Right atrium auricular region (tissue), 2 donors: ENCODE data around the gene TMEM44. TPM values are rescaled to one million over a fixed set of nuclear protein-coding genes. Genes with fewer than 3 reads are reported as not detected.

ENCODE experiments used
- DNase-seq: peaks from one replicate; pipeline ENCODE4 v3.0.0-alpha.2; 2019; ENCODE audit warnings: low spot score
- H3K27ac ChIP-seq, 2 donors: fragments of 200-600 bp; sonication (generic); 1 replicate in 1 of 2; 2 replicates in 1 of 2; pipeline ENCODE4 v1.5.1; 2016 to 2019
- H3K27me3 ChIP-seq, 2 donors: fragments of 200-600 bp; sonication (generic); one replicate each; pipeline versions ENCODE4 v1.5.1 to v1.6.0; 2017 to 2019
- H3K36me3 ChIP-seq: fragments of 200-600 bp; sonication (generic); one replicate; pipeline ENCODE4 v1.5.1; 2016
- H3K4me1 ChIP-seq, 2 donors: fragments of 200-600 bp; sonication (generic); one replicate each; pipeline versions ENCODE4 v1.5.1 to v1.6.0; 2017 to 2019
- H3K4me3 ChIP-seq, 2 donors: fragments of 200-600 bp; sonication (generic); 1 replicate in 1 of 2; 2 replicates in 1 of 2; pipeline ENCODE4 v1.5.1; 2017 to 2019; ENCODE audit warnings: mild to moderate bottlenecking in 1 of 2, moderate library complexity in 1 of 2
- H3K9me3 ChIP-seq, 2 donors: fragments of 200-600 bp; sonication (generic); one replicate each; pipeline ENCODE4 v1.5.1; 2019
- total RNA-seq, 2 donors: library from RNA; depleted of rRNA; stranded (reverse); fragments of >200 nt; gene quantifications; one replicate each; pipeline ENCODE4 v1.1.0, GENCODE V29; 2016
- TF ChIP-seq, protein P1 (sequence below), 2 donors: fragments of 200-600 bp; sonication (generic); IDR thresholded peaks; one replicate each; pipeline ENCODE4 v1.5.1; 2019; ENCODE audit warnings: antibody characterized with exemption in 2 of 2

Gene TMEM44
- total RNA-seq, 2 donors from 2014 or later = 5.9 to 6.4 TPM

- TF ChIP-seq, protein P1, sequence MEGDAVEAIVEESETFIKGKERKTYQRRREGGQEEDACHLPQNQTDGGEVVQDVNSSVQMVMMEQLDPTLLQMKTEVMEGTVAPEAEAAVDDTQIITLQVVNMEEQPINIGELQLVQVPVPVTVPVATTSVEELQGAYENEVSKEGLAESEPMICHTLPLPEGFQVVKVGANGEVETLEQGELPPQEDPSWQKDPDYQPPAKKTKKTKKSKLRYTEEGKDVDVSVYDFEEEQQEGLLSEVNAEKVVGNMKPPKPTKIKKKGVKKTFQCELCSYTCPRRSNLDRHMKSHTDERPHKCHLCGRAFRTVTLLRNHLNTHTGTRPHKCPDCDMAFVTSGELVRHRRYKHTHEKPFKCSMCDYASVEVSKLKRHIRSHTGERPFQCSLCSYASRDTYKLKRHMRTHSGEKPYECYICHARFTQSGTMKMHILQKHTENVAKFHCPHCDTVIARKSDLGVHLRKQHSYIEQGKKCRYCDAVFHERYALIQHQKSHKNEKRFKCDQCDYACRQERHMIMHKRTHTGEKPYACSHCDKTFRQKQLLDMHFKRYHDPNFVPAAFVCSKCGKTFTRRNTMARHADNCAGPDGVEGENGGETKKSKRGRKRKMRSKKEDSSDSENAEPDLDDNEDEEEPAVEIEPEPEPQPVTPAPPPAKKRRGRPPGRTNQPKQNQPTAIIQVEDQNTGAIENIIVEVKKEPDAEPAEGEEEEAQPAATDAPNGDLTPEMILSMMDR (IDR thresholded peaks at IDR 0.05) = no peak
- no peaks in the 10 kb centered on the region for H3K36me3 ChIP-seq
- H3K27me3 ChIP-seq = no peaks in the 10 kb centered on the region
- DNase-seq = no peak
- no peak overlapping the region for H3K4me3 ChIP-seq
- H3K4me1 ChIP-seq = peaks cover 0 to 41% of the 10 kb centered on the region in 2 donors
- H3K9me3 ChIP-seq = no peaks in the 10 kb centered on the region
- H3K27ac ChIP-seq = peak overlapping the region; percentile 84 to 90
Measured at GRCh38 chr3:194570235-194570634, 63.0 kb downstream of the TMEM44 start.

GRCh38 chr3:194569252-194569651 is 64.0 kb downstream of the TMEM44 start:
- Histone ChIP-seq H3K4me1 (peaks cover 0 to 36% of the 10 kb centered on the region in 2 donors), H3K27me3 (no peaks in the 10 kb centered on the region), H3K9me3 (no peaks in the 10 kb centered on the region), H3K4me3 (no peak overlapping the region), H3K27ac (no peak overlapping the region), H3K36me3 (no peaks in the 10 kb centered on the region)
- TF ChIP-seq, protein P1 (IDR thresholded peaks at IDR 0.05) = no peak
- no peak for DNase-seq

- Histone ChIP-seq H3K36me3 (no peaks in the 10 kb centered on the region), H3K4me1 (peaks cover 0 to 3% of the 10 kb centered on the region in 2 donors), H3K4me3 (no peak overlapping the region), H3K27ac (no peak overlapping the region), H3K27me3 (no peaks in the 10 kb centered on the region), H3K9me3 (no peaks in the 10 kb centered on the region)
- TF ChIP-seq, protein P1 (IDR thresholded peaks at IDR 0.05) = no peak
- DNase-seq = no peak
Measured at GRCh38 chr3:194565597-194566190, 67.5 kb downstream of the TMEM44 start.

DNA sequence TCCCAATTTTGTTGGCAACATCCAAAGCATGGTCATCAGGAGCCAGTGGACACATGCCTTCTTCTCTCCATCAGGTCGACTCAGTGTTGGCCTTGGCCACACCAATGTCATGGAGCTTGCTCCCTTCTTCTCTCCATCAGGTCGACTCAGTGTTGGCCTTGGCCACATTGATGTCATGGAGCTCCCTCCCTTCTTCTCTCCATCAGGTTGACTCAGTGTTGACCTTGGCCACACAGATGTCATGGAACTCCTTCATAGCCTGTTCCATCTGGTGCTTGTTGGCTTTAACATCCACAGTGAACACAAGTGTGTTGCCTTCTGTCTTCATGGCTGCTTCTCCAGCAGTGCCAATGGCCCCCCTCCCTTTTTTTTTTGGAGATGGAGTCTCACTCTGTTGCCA is 70.2 kb downstream of the TMEM44 start:
- TF ChIP-seq, protein P1 (IDR thresholded peaks at IDR 0.05) = no peak
- no peak for DNase-seq

GRCh38 chr3:194561306-194561974 is 71.8 kb downstream of the TMEM44 start:
- TF ChIP-seq, protein P1 (IDR thresholded peaks at IDR 0.05) = no peak
- Histone ChIP-seq H3K27ac (no peak overlapping the region), H3K27me3 (no peaks in the 10 kb centered on the region), H3K36me3 (no peaks in the 10 kb centered on the region), H3K9me3 (no peaks in the 10 kb centered on the region), H3K4me1 (peaks cover 0 to 5% of the 10 kb centered on the region in 2 donors), H3K4me3 (no peak overlapping the region)
- no peak for DNase-seq

More for the DNA sequence above, 70.2 kb downstream of the TMEM44 start:
- H3K36me3 ChIP-seq = no peaks in the 10 kb centered on the region
- no peak overlapping the region for H3K4me3 ChIP-seq
- no peaks in the 10 kb centered on the region for H3K4me1 ChIP-seq
- no peaks in the 10 kb centered on the region for H3K9me3 ChIP-seq
- H3K27me3 ChIP-seq = no peaks in the 10 kb centered on the region
- no peak overlapping the region for H3K27ac ChIP-seq
